NCI-H2171 (cell line): ENCODE measurements around the gene UBE2F.
"Not testable (repeated sequence)": the region's sequence is repeated elsewhere in the genome, so short reads cannot be mapped to it uniquely, and the experiment has no call there.

Experiments
- DNase-seq: peaks from one replicate; lab custom pipeline; 2025; lab: John Stamatoyannopoulos, UW

UBE2F gene

DNA sequence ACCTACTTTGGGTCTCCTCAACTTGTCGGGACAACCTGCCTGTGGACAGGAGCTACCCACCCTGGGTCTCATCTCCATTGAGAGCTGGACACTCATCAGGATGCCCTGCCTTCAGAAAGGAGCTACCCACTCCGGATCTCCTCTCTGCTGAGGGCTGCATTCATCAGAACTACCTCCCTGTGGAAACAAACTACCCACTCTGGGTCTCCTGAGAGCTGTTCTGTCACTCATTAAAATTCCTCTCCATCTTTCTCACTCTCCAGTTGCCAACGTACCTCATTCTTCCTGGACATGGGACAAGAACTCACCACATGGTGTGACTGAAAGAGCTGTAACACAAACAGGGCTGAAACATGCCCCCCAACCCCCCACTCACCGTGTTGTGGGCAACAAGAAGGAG lies 22.5 kb upstream of the UBE2F start:
- DNase-seq = no peak

DNA sequence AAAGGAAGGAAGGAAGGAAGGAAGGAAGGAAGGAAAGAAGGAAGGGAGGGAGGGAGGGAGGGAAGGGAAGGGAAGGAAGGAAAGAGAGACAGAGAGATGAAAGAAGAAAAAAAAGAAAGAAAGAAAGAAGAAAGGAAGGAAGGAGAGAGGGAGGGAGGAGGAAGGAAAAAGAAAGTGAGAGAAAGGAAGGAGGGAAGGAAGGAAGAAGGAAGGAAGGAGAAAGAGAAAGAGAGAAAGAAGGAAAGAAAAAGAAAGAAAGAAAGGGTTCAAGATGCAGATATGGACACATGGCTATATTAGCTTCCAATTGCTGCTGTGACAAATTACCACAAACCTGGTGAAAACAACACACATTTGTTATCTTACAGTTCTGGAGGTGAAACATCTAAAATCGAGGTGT lies 20.4 kb upstream of the UBE2F start:
- no peak for DNase-seq

DNA sequence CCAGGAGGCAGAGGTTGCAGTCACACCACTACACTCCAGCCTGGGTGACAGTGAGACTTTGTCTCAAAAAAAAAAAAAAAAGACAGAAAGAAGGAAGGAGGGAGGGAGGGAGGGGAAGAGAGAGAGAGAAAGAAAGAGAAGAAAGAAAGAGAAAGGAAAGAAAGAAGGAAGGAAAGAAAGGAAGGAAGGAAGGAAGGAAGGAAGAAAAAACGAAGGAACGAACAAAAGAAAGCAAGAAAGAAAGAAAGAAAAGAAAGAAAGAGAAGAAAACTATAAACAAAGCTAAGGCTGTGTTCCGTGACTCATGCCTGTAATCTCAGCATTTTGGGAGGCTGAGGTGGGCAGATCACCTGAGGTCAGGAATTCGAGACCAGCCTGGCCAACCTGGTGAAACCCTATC lies 15.5 kb upstream of the UBE2F start:
- DNase-seq = not testable (repeated sequence)

DNA sequence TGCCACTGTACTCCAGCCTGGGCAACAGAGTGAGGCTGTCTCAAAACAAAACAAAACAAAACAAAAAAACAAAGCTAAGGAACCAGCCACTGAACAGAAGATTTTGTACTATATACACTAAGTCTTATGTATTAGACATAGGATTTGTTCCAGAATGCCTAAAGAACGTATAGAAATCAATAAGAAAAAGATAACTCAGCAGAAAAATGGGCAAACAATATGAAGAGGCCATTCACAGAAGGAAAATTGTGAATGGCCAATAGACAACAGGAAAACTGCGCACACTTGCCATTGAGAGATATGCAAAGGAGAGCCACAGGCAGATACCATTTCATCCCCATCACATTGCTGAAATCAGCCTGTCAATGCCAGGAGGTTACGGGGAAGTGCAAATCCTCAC lies 14.9 kb upstream of the UBE2F start:
- no peak for DNase-seq

DNA sequence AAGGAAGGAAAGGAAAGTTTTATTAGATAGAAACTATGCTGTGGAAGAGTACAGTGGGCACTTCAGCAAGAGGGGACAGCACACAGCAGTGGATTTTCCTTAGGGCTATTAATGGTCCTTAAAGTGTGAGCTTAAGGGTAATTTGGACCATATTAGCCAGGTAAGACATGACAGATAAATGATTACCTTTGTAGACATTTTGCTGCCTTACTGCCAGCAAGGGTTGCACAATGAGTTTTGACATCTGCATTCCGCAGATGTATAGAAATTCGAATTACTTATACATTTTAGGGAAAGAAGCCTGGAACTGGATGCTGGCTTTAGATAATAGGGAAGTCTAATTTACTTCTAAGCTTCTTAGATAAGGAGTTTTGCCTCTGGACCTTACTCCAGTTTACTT lies 14.0 kb upstream of the UBE2F start:
- no peak for DNase-seq

DNA sequence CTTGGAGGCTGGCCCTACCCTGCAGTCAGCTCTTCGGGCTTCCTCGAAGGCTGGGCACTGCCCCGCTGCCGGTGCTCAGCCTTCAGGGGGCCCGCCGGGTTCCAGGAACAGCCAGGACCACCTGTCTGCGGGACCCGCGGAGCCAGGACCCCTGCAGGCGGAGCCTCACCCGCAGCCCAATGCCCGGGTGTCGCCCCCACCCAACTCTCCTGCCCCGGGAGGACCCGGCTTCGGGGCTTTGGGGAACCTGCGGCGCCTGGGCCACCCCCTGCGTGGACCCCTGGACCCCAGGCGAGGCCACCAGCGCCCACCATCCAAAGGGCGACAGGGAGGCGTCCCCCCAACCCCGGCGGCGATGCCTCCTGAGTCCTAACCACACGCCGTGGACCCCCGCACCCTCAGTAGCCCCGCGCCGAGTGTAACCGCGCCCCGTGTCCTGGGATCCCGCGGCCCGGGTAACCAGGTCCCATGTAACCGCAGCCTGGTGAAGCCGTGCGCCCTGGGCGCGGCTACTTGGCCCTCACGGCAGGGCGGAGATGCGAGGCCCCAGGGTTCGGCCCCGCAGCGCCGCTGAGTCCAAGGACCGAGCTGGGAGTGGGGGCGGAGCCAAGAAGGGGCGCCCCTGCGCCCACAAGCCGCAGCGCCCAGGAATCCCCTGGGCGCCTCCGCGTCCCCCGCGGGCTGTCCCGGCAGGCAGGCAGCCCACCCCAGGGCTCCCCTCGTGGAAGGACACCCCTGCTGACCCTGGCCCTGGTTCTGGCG lies 11.0 kb upstream of the UBE2F start:
- no peak for DNase-seq

DNA sequence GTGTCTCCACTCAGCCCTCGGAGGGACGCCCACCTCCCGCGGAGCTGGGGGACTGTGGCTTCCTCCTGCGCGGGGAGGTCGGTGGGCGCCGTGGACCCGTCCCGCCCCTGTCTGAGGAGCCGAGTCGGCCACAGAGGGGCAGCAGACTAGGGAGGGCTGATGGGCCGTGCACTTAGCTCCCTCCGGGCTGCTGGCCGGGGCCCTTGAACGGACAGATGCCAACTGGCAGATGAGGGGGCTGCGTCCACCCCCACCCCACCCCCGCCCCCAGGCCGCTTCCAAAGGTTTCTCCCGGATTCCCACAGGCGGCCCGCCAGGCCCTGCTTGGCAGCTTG lies 10.4 kb upstream of the UBE2F start:
- no peak for DNase-seq

DNA sequence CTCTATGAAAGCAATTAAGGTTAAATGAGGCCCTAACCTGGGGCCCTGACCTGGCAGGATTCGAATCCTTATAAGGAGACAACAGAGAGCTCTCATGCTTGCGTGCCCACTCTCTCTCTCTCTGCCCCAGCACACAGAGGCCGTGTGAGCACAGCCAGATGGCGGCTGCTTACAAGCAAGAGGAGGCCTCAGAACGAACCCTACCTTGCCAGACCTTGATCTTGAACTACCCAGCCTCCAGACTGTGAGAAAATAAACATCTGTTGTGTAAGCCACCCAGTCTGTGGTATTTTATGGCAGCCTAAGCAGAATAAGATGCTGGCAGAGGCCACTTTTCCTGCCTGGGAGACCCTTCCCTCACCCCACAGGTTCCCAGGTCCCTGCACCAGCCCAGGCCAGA lies 5.2 kb upstream of the UBE2F start:
- no peak for DNase-seq

DNA sequence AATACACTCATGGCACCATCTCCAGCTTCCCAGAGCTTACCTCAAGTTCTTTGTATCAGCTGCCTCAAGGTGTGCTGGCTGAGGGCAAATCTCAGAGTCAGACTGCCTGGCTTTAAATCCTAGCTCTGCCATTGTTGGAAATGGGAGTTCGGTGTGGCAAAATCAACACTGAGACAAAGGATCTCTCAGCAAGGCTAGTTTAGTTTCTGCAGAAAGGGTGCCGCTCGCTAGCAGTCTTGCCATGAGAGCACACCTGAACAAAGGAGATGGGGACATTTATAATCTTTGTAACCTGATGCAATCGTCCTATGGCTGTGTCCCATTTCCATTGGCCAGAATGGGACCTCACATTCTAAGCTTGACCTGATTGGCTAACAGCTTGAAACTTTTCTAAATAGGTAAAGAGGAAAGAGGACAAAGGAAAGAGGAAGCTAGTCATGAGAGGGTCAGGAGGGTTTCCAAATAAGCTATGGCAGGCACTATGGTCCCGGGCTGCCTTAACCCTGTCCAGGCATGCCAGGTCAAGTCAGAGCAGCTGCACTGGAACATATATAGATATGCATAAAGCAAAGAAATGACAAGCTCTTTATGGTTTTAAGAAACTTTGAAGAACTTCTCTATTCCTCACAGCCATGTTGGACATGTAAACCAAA lies 4.3 kb upstream of the UBE2F start:
- DNase-seq = no peak

DNA sequence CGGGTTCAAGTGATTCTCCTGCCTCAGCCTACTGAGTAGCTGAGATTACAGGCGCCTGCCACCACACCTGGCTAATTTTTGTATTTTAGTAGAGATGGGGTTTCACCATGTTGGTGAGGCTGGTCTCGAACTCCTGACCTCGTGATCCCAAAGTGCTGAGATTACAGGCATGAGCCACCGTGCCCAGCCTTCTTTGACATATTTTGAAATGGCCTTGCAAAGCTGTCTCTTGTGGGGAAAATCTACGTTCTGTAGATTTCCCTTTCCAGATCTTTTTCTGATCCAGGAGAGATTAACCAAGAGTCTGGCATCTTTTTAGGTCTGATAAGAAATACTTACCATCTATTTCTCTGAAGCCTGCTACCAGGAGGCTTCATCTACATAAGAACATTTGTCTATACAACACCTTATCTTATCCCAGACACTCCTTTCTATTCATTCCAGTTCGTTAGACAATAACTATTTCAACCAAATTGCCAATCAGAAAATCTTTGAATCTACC lies 3.3 kb upstream of the UBE2F start:
- not testable (repeated sequence) for DNase-seq

DNA sequence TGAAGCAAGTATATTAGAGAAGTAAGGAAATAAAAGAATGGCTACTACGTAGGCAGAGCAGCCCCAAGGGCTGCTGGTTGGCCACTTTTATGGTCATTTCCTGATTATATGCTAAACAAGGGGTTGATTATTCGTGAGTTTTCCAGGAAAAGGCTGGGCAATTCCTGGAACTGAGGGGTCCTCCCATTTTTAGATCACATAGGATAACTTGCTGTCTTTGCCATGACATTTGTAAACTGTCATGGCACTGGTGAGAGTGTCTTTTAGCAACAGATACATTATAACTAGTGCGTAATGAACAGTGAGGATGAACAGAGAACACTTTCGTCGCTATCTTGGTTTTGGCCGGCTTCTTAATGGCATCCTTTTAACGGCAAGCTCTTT lies 2.6 kb upstream of the UBE2F start:
- no peak for DNase-seq

DNA sequence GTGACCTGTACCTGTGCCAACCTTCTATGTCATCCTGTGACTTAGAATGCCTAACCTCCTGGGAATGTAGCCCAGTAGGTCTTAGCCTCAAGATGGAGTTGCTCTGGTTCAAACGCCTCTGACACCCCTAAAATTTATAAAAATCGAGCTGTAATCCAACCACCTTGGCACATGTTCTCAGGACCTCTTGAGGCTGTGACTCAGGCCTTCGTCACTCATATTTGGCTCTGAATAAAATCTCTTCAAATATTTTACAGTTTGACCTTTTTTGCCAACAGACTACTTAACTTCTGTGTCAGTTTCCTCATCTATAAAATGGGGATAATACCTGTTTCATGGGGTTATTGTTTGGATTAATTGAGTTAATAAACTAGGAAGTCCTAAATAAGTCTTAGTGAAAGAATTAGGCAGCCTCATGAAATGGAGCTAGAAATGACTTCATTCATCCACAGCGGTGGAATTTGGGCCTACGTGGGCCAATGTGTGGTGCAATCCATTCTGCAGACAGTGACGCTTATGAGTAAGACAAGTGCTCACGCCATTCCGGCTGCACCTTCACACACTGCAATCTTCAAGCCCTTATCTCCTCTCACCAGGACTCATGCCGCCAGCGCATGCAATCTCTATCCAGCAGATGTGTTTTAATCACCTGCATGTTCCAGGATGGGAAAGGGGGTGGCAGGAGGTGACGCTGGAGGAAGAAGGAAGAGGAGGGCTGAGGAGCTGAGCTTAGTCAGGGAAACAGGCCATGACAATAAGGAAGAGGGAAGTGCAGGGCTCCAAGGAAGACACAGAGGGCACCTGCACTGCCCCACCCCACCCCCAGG lies 2.0 kb upstream of the UBE2F start:
- no peak for DNase-seq

DNA sequence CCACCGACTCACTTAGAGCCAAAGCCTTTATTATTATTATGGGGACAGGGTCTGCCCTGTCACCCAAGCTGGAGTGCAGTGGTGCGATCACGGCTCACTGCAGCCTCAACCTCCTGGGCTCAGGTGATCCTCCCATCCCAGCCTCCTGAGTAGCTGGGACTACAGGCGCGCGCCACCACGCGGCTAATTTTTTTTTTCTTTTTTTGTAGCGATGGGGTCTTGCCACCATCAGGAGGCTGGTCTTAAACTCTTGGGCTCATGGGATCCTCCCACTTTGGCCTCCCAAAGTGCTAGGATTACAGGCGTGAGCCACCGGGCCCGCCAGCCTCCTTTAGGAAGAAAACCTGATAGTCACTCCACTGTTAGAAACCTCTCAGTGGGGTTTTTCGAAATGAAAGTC lies 970 bp upstream of the UBE2F start:
- DNase-seq = not testable (repeated sequence)

DNA sequence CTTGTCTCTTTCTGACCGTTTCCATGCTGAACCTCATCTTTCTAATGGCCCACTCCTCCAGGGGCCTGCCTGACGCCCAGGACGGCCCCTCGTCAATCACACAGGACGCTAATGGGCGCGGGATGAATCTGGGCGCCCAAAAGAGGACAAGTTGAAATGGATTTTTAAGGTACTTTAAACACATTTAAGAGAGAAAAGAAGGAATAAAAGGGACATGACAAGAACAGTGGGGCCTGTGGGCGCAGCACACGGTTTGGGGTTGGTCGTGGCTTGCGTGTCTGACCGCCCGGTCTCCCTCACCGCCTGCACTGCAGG lies 607 bp upstream of the UBE2F start:
- no peak for DNase-seq

DNA sequence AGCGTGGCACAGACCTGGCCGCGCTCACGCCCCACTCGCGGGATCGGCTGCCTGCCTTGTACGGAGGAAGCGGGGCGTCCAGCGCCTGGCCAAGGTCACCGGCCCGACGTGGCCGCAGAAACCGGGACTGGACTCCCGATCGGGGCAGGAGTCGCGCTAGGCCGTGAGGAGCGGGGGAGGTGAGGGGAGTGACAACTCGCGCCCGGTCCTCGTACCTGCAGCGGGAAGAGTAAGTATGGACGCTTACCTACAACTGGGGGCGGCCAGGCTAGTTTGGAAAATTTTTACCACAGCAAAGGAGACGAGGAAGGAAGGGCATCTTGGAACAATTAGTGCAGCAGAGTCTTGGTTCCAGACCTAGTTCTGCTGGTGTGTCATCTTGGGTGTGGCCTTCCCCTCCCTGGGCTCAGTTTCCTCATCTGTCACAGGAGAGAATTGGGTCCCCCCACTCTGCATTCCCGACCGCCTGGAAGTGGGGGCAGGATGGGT lies 693 bp downstream of the UBE2F start:
- DNase-seq = no peak

DNA sequence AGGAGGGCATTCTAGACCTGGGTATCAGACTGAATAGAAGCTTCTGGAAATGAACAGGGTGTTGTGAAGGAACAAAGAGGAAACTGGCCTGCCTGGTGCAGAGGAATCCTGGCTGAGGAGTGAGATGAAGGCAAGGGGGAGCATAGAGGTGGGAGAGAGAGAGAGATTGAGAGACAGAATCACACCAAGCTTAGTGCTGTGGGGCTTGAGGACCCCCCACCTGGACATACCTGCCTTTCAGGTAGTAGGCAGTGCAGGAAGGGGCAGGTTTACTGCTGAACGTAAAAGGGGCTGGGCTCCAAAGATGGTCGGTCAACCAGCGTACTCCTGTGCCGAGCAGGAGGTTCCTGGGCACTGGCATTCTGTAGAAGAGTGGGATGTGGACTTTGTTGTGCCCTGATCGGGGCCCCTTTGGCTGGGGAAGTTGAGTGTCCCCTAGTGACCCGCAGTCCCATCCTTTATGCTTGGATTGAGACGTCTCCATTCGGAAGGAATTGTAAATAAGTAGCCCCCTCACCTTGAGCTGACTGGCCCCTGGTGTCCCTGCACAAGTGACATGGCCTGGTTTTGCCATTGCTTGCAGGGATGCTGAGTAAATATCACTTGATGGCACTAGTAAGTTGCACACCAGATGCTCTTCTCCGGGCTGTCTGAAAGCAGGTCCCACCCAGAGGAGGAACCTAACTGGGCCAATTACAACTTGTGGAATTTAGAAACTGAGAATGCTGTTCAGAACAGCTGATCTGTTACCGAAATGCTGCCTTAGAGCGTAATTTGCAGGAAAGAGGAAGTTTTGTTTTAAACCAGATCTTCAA lies 1.4 kb downstream of the UBE2F start:
- DNase-seq = no peak

DNA sequence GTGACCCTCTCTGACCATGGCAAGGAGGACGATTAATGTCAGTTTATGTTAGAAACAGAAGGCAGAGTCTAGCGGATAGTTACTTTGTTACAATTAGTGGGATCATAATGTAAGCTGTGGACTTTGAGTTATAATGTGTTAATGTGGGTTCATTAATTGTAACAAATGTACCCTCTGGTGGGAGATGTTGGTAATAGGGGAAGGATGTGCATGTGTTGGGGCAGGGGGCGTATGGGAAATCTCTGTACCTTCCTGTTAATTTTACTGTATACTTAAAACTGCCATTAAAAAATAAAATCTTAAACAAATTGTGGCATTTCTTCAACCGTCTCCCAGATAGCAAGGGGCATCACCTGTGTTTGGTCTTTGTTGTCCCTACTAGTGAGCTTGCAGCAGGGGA lies 4.8 kb downstream of the UBE2F start:
- DNase-seq = no peak

DNA sequence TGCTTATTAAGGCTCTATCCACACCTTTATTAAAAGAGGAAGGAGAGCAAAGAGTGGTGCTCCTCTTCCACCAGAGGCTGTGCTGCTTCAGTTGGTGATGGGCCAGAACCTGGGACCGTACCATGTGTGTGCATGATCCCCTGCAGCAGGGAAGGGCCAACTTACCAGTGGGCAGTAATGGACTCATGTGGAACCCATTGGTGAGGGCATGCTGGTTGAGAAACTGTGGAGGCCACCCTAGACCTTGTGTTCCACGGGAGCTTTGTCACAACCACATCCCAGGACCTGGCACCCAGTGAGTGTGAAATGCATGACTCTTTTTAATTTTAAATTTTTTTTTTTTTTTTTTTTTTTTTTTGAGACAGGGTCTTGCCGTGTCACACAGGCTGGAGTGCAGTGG lies 5.4 kb downstream of the UBE2F start:
- no peak for DNase-seq

DNA sequence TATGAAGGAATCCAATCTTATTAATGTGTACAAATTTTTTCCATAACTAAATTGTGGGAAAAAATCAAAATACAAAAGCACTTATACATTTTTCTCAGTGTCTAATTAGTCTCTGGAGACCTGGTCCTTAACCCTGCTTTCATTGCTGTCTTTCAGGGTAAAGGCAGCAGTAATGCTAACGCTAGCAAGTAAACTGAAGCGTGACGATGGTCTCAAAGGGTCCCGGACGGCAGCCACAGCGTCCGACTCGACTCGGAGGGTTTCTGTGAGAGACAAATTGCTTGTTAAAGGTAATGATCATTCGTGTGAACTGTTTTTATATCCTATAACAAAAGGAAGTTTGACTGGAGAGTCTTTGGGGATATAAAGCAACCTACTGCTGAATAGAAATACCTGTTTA lies 6.1 kb downstream of the UBE2F start:
- DNase-seq = no peak

DNA sequence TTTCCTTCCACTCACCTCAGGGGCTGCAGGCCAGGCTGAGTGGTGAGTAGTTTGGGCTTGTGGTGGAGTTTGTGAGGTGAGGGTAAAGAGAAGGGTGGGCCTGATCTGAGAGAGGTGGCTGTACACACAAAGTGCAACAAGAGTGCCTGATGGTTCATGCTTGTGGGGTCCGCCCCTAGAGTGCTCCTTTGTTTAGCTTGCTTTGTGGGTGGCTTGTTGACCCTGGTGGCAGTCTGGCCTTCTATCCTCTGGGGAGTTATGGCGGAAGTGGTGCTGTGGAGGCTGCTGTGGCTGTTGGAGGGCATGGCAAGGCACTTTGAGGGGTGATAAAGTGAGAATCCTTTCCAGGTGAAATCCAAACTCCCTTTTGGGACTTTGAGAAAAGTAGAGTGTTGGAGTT lies 10.6 kb downstream of the UBE2F start:
- no peak for DNase-seq

DNA sequence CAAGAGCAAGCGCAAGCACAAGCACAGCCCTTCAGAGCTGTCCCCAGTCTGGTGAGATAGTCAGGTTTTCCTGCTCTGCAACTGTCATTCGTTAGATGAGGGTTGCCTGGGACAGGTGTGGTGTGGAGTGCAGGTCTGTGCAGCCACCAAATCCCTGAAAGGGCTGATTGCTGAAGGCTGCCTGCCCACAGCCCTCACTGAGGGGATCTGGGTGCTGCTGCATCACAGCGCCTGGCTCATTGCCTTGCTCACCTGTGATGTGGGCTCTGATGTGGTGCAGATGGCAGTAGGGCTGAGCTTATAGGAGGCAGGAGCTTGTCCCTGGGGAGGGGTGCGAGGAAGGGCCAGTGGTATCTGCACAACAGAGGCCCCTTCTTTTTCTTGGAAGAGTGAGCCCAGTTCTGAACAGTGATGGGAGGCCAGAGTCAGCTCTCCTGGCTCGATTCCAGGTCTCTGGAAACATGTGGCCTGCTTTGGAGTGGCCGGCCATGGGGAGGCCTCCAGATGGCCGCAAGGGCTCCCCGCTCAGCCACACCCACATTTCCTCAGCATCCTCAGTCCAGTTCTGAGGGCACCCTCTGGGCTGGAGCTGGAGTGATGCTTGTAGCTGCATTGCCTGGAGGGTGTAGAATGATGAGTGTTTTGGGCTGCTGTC lies 11.4 kb downstream of the UBE2F start:
- DNase-seq = no peak

DNA sequence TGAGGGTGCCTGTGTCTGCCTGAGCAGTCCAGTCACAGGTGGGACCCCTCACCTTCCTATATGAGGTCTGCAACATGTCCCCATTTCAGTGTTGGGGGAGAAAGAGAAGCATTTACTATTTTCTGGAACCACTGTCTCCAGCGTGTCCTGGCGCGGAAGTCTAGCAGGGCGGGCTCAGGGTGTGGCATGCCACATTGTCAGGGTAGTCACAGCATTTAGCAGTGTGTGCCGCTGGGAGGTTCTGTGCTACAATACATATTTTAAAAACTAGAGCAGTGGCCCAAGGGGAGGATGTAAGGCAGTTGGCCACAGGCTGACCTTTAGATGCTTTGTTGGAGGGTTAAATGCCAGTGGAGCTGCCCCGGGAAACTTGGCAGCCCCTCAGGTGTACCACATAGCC lies 12.5 kb downstream of the UBE2F start:
- DNase-seq = no peak
